Skeletal muscle cell (primary cell): ENCODE measurements around the gene PMFBP1.
A peak's percentile ranks its signal among the peaks of the same experiment; 100 is the strongest.

Experiments
- DNase-seq: peaks from one replicate; pipeline ENCODE4 v3.0.0-alpha.2; 2010; ENCODE audit warnings: low read depth
- H3K4me3 ChIP-seq: 2 replicates; pipeline ENCODE4 v1.5.1; 2011; ENCODE audit warnings: low read depth, mild to moderate bottlenecking, control low read depth, low read length, moderate library complexity

Gene PMFBP1

GRCh38 chr16:72191551-72191950 is 19.6 kb upstream of the PMFBP1 start:
- DNase-seq = no peak
- H3K4me3 ChIP-seq = no peak overlapping the region

GRCh38 chr16:72189865-72190371 is 18.0 kb upstream of the PMFBP1 start:
- peak; percentile 30 for DNase-seq
- no peak overlapping the region for H3K4me3 ChIP-seq

GRCh38 chr16:72188541-72188940 is 16.6 kb upstream of the PMFBP1 start:
- H3K4me3 ChIP-seq = no peak overlapping the region
- no peak for DNase-seq

DNA sequence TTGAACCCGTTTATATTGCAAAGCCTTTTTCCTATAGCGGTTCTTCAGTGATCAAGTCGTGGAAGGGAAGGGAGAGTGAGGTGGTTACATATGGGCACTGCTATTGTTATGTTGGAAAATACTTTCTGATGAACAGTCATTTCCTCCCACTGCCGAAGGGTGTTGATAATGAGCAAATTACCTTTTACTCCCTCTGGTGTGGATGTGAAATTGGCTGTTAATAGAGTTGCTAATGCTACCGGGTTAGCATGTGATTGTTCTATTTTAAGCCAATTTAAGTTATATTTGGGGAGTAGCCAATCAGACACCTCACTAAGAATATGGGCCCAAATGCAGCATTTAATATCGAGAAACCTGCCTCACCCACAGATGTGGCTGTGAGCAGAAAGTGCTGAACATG is 15.6 kb upstream of the PMFBP1 start:
- H3K4me3 ChIP-seq = no peak overlapping the region
- no peak for DNase-seq

DNA sequence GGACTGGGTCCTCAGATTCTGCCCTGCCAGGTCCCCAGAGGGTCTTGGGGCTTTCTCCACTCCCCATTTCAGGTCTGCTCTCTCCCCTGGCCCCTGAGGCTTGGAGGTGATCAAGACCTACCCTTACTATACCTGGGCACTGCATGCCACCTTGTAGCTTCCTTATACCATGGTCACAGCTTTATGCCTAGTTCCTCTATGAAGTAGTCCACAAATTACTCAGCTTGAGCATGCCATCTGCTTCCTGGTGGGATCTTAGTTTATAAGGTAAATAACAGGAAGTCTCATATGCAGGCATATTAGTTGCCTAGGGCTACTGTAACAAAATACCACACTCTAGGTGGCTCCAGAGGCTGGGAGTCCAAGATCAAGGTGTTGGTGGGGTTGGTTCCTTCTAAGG is 11.0 kb upstream of the PMFBP1 start:
- no peak for DNase-seq
- H3K4me3 ChIP-seq = no peak overlapping the region

- no peak overlapping the region for H3K4me3 ChIP-seq
- no peak for DNase-seq
Observed at GRCh38 chr16:72179204-72179970, 7.4 kb upstream of the PMFBP1 start.

GRCh38 chr16:72174726-72175125 is 2.8 kb upstream of the PMFBP1 start:
- DNase-seq = no peak
- H3K4me3 ChIP-seq = no peak overlapping the region

DNA sequence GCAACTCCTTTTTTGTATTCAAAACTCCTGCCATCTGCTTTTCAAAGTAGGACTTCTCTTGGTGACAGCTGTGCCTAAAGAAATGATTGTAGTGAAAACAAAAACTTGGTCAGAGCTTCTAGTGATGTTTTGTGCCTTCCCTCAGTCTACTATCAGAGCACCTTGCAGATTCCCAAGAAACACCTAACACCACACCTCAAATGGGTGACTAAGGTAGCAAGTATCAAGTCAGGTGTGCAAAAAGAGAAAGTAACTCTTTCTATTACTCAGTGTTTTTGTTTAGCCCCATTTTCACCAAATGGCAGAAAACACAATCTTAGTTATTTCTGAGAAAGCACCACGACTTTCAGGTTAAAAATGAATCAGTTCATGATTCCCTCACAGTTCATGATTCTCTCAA is 2.0 kb upstream of the PMFBP1 start:
- no peak for DNase-seq
- no peak overlapping the region for H3K4me3 ChIP-seq

DNA sequence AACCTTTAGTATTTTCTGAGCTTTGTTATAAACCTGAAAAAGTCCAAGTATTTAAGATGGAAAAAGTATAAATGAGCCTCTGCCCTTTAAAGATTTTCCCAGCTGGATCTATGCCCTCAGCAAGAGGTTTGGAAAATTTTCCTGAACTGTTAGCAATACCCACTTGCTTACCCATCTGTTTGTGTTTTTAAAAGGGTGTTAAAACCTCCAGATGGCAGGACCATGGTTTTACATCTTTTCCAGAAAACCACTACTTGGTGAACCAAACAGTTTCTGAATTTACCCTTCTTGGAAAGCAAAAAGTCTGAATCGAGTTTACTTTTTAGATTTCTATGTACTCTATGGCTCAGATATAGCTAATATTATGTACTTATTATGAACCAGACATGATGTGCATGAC is 719 bp downstream of the PMFBP1 start:
- DNase-seq = no peak

DNA sequence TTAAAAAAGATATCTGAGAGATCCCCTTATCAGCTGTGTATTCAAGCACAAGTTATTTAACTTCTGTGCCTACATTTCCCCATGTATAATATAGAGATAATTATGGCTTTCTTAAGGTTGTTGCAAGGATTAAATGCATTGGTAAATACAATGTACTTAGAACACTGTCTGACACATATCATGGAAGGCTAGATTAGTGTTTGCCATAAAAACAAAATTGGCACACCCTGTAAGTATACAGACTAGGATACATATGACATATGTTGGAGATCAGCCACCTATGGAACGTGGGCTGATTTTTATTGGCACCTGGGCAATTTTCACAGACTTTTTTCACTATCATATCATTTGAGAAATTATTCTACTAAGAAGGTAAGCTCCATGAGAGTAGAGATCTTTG is 2.2 kb downstream of the PMFBP1 start:
- no peak overlapping the region for H3K4me3 ChIP-seq
- no peak for DNase-seq

More for the DNA sequence above, 719 bp downstream of the PMFBP1 start:
- H3K4me3 ChIP-seq = no peak overlapping the region

DNA sequence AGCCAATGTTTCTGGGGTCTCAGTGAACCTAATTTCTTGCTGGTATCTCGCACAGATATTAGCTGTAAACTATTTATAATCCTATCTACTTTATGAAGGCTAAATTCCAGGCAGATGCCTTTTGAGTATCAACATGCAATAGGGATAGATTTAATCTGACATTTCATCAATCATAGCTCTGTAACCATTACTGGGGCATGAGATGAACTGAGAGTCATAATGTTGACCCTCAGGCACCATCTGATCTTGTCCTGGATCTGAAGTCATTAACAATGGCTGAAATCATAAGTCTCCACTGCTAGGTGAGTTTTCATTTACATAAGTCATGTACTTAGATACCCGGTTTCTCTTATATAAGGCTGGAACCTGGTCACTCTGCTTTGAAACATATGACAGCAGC is 3.6 kb downstream of the PMFBP1 start:
- no peak overlapping the region for H3K4me3 ChIP-seq
- no peak for DNase-seq

DNA sequence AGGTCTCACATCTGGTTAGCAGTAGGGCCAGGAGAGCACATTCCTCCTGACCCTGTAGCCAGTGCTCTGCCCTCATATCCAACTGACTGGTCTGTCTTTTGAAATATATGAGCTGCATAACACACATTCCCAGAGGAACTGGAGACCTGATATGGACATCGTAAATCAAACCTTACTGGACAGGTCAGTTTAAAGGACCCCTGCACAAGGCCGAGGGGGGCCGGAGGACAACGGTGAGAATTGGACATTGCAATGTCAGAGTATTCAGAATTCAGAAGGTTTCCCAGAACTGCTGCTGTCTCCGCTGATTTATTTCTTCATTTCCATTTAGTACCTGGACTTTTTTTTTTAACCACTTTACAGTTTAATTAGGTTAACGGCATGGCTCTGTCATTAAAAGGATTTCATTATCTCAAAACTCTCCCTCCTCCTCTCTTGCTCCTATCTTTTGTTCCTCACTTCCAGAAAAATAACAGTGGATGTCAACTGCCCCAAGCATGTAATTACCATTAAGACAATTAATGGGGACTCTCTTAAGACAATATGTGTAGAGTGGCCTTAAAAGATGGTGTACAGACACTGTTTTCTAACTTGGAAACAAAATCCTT is 4.9 kb downstream of the PMFBP1 start:
- no peak for DNase-seq
- H3K4me3 ChIP-seq = no peak overlapping the region

DNA sequence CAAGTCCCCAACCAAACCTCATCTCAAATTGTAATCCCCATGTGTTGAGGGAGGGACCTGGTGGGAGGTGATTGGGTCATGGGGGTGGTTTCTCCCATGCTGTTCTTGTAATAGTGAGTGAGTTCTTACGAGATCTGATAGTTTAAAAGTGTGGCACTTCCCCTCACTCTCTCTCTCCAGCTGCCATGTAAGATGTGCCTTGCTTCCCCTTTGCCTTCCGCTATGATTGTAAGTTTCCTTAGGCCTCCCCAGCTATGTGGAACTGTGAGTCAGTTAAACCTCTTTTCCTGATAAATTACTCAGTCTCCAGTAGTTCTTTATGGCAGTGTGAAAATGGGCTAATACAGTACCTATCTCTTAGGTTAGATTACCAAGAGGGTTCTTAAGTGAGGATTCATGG is 5.8 kb downstream of the PMFBP1 start:
- no peak overlapping the region for H3K4me3 ChIP-seq
- no peak for DNase-seq

DNA sequence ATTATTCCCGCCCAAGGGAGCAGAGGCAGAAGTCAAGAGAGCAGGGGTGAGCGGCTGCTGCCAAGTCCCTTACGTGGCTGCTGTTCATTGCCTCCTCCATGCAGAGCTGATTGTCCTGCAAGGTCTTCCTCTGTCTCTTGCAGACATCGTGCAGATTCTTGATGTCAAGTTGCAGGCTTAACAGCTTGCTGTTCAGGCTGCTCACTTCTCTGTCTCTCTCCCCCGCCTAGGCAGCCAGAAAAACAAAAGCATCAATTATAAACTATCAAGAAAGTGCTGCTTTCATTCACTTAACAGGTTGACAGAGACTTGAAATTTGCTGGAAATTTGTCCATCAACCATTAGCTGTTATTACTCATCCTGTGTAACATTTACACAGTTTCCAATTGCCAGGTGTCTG is 7.3 kb downstream of the PMFBP1 start:
- no peak for DNase-seq
- no peak overlapping the region for H3K4me3 ChIP-seq

DNA sequence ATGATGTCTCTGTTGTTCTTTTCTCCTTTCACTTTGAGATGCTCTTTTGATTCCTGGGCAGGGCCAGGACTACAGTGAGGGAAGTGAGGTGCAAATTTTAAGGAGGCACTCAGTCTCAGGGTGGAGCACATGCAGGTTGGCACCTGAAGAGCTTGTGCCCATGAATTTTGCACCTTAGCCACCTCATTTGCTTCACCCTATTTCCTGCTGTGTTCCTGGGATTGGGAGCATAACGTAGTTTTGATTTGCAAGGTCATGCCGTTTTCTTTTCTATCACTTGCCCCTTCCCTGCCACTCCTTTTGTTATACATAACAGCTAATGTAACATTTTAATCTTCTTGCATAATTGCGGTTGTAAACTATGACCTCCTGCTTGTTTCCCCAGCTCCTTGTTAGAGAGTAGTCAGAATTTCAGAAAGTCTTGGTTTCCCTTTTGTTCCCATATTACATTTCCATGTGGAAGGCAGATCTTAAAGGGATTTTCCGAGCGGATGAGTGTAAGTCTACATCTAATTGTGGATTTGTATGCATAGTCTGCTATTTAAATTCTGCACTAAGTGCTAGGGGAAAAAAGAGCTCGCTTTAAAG is 9.8 kb downstream of the PMFBP1 start:
- no peak overlapping the region for H3K4me3 ChIP-seq
- no peak for DNase-seq

GRCh38 chr16:72159801-72160200 is 12.2 kb downstream of the PMFBP1 start:
- no peak for DNase-seq
- H3K4me3 ChIP-seq = no peak overlapping the region

DNA sequence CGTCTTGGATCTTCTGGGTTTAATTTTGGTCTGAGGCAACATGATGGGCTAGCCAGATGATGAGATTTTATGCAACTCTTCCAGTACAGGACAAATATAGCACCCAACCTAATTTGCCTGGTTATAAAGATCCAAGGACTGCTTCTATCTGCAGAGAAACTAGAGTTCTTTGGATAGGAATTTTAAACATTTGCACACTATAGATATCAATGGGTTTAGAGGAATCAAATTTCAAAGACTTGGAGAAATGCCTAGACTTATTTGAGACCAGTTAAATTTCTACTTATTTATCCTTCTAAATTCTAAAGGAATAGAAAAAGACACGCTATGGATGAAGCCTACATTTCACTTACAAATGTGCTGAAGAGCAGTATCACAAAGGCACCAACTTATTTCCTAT is 12.6 kb downstream of the PMFBP1 start:
- H3K4me3 ChIP-seq = no peak overlapping the region
- DNase-seq = no peak

GRCh38 chr16:72149676-72150464 is 22.1 kb downstream of the PMFBP1 start:
- DNase-seq = no peak
- H3K4me3 ChIP-seq = no peak overlapping the region

DNA sequence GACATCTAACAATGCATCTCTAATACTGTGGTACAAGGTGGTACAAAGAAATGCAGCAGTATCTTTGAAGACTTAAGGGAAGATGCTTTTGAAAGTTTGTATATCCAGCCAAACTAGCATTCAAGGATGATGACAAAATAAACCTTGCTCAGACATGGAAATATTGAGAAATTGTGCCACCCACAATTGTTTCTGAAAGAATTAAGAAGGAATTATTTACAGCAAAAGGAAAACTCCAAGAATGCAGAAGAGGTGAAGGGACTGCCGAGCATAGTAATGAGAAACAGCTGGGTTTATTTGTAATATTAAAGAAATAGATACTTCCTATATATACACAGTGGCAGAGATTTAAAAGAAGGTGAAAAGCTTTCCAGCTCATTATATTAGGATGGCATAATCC is 29.5 kb downstream of the PMFBP1 start:
- no peak overlapping the region for H3K4me3 ChIP-seq
- DNase-seq = no peak

DNA sequence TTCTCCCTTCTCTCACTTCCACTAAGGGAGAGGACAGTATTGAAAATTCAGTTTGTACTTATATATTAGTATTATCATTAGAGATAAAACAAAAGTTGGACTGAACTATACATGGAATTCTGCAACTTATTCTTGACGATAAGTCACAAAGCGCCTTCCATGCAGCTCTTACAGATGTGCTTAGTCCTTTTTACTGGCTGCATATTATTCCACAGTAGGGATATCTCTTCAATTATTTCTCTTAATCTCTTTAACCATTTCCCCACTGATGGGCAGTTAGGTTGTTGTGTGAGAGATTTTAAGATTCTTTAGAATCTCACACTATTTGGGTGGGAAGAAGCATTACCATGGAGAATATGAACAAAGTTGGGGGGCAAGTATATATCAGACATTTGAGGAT is 32.0 kb downstream of the PMFBP1 start:
- DNase-seq = no peak

More for the DNA sequence above, 32.0 kb downstream of the PMFBP1 start:
- no peak overlapping the region for H3K4me3 ChIP-seq
